ENCODE data around the gene TRPV3.

GRCh38 chr17:3546997-3547396, 10.6 kb downstream of the TRPV3 start:
- no peak for TF ChIP-seq EZH2phosphoT487 (IDR thresholded peaks at IDR 0.05; ENCODE audit: borderline replicate concordance)
- no peak for TF ChIP-seq POLR2A (IDR thresholded peaks at IDR 0.05; ENCODE audit: borderline replicate concordance, extremely low read depth, insufficient read depth, insufficient read length)
- no peak for TF ChIP-seq EZH2 (IDR thresholded peaks at IDR 0.05)
- TF ChIP-seq CTCF (IDR thresholded peaks at IDR 0.05 in 2 of 3, conservative IDR thresholded peaks at IDR 0.05 in 1 of 3; ENCODE audit: borderline replicate concordance in 1 of 3, insufficient read depth in 1 of 3, low read depth in 2 of 3, low read length in 2 of 3): no peak
- no peak for TF ChIP-seq SP1 (IDR thresholded peaks at IDR 0.05; ENCODE audit: low read depth)

Data from HCT116 (cell line).